Trophoblast cell (in vitro differentiated cells and primary cell): Measurements from ENCODE around the gene CFTR.

Experiments used
- DNase-seq, 2 donors: peaks; one replicate each; pipeline ENCODE4 v3.0.0-alpha.2; 2016
- H2AFZ ChIP-seq: 2 replicates; pipeline ENCODE4 v1.6.1; 2013; ENCODE audit warnings: low read length, moderate library complexity, mild to moderate bottlenecking; ENCODE audit not compliant: insufficient read depth, poor library complexity
- H2AK5ac ChIP-seq: 2 replicates; pipeline ENCODE4 v1.6.1; 2013; ENCODE audit warnings: mild to moderate bottlenecking, low read length
- H2BK120ac ChIP-seq: 2 replicates; pipeline ENCODE4 v1.6.1; 2013; ENCODE audit warnings: low read length, mild to moderate bottlenecking, moderate library complexity; ENCODE audit not compliant: insufficient read depth, poor library complexity
- H2BK12ac ChIP-seq: 2 replicates; pipeline ENCODE4 v1.6.1; 2013; ENCODE audit warnings: mild to moderate bottlenecking, low read length, moderate library complexity
- H2BK5ac ChIP-seq: 2 replicates; pipeline ENCODE4 v1.6.1; 2013; ENCODE audit warnings: low read length, low read depth, moderate library complexity, mild to moderate bottlenecking; ENCODE audit not compliant: poor library complexity
- H3K14ac ChIP-seq: 2 replicates; pipeline ENCODE4 v1.6.1; 2013; ENCODE audit warnings: mild to moderate bottlenecking, low read length
- H3K18ac ChIP-seq: 2 replicates; pipeline ENCODE4 v1.6.1; 2013; ENCODE audit warnings: mild to moderate bottlenecking, low read length
- H3K23ac ChIP-seq: 2 replicates; pipeline ENCODE4 v1.6.1; 2013; ENCODE audit warnings: low read length
- H3K27ac ChIP-seq: 2 replicates; pipeline ENCODE4 v1.5.1; 2013; ENCODE audit warnings: low read depth, mild to moderate bottlenecking, inconsistent platforms, low read length, moderate library complexity
- H3K27me3 ChIP-seq: 2 replicates; pipeline ENCODE4 v1.6.1; 2013; ENCODE audit warnings: inconsistent platforms, mild to moderate bottlenecking, low read length, moderate library complexity; ENCODE audit not compliant: insufficient read depth
- H3K36me3 ChIP-seq, 2 experiments: 1 replicate in 1 of 2; 2 replicates in 1 of 2; pipeline ENCODE4 v1.6.1; 2013; ENCODE audit warnings: low read length in 2 of 2, mild to moderate bottlenecking in 2 of 2, moderate library complexity in 1 of 2; ENCODE audit not compliant: insufficient read depth in 2 of 2, control insufficient read depth in 1 of 2
- H3K4ac ChIP-seq: 2 replicates; pipeline ENCODE4 v1.6.1; 2013; ENCODE audit warnings: low read depth, mild to moderate bottlenecking, low read length, moderate library complexity
- H3K4me1 ChIP-seq, 2 experiments: 1 replicate in 1 of 2; 2 replicates in 1 of 2; pipeline ENCODE4 v1.6.1; 2013; ENCODE audit warnings: low read length in 2 of 2, mild to moderate bottlenecking in 2 of 2, moderate library complexity in 1 of 2; ENCODE audit not compliant: insufficient read depth in 2 of 2, control insufficient read depth in 1 of 2
- H3K4me2 ChIP-seq: 2 replicates; pipeline ENCODE4 v1.6.1; 2013; ENCODE audit warnings: inconsistent platforms, mild to moderate bottlenecking, low read length, moderate library complexity
- H3K4me3 ChIP-seq: 2 replicates; pipeline ENCODE4 v1.5.1; 2013; ENCODE audit warnings: mild to moderate bottlenecking, low read depth, low read length, inconsistent platforms
- H3K79me1 ChIP-seq: one replicate; pipeline ENCODE4 v1.6.1; 2013; ENCODE audit warnings: low read length
- H3K79me2 ChIP-seq: 2 replicates; pipeline ENCODE4 v1.6.1; 2013; ENCODE audit warnings: low read length, mild to moderate bottlenecking; ENCODE audit not compliant: control insufficient read depth, insufficient read depth, poor library complexity
- H3K9ac ChIP-seq: 2 replicates; pipeline ENCODE4 v1.6.1; 2013; ENCODE audit warnings: mild to moderate bottlenecking, low read length
- H3K9me3 ChIP-seq: 2 replicates; pipeline ENCODE4 v1.6.1; 2013; ENCODE audit warnings: low read depth, mild to moderate bottlenecking, control low read depth, inconsistent platforms, low read length; ENCODE audit not compliant: insufficient read depth
- H4K12ac ChIP-seq: 2 replicates; pipeline ENCODE4 v1.6.1; 2013; ENCODE audit warnings: low read depth, mild to moderate bottlenecking, low read length, moderate library complexity
- H4K8ac ChIP-seq: 2 replicates; pipeline ENCODE4 v1.6.1; 2013; ENCODE audit warnings: low read depth, mild to moderate bottlenecking, low read length, moderate library complexity
- H4K91ac ChIP-seq: one replicate; pipeline ENCODE4 v1.6.1; 2013; ENCODE audit warnings: low read depth, mild to moderate bottlenecking, low read length, moderate library complexity
- WGBS: extraction: QIAGEN DNeasy Blood & Tissue Kit; methylation state at CpG from one replicate; pipeline ENCODE4 v1.1.7; 2013; ENCODE audit warnings: missing lambda C conversion rate; ENCODE audit not compliant: insufficient read length, insufficient coverage; ENCODE audit errors: extremely low coverage; 5-methylcytosine and 5-hydroxymethylcytosine counted together

The CFTR gene

DNA sequence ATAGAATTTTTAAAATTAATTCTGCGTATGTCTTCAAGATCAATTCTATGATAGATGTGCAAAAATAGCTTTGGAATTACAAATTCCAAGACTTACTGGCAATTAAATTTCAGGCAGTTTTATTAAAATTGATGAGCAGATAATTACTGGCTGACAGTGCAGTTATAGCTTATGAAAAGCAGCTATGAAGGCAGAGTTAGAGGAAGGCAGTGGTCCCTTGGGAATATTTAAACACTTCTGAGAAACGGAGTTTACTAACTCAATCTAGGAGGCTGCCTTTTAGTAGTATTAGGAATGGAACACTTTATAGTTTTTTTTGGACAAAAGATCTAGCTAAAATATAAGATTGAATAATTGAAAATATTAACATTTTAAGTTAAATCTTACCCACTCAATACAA, 70.8 kb downstream of the CFTR start:
- Histone ChIP-seq H3K79me2 (no peaks in the 10 kb centered on the region), H3K4me3 (no peak overlapping the region), H3K27me3 (no peaks in the 10 kb centered on the region), H2BK12ac (no peak overlapping the region), H3K4me2 (no peak overlapping the region), H2BK5ac (no peak overlapping the region), H2AK5ac (no peak overlapping the region), H4K12ac (no peak overlapping the region), H3K23ac (no peak overlapping the region), H3K9me3 (no peaks in the 10 kb centered on the region), H3K14ac (no peak overlapping the region), H3K4me1 (no peaks in the 10 kb centered on the region), H3K18ac (no peak overlapping the region), H4K91ac (no peak overlapping the region), H3K4ac (no peak overlapping the region), H3K36me3 (no peaks in the 10 kb centered on the region), H2BK120ac (no peak overlapping the region), H3K9ac (no peak overlapping the region), H2AFZ (no peak overlapping the region), H3K27ac (no peak overlapping the region), H4K8ac (no peak overlapping the region), H3K79me1 (no peaks in the 10 kb centered on the region)
- DNase-seq, result no peak
- no CpG with 5 or more reads among the region's 2 CpGs for whole genome bisulfite sequencing

DNA sequence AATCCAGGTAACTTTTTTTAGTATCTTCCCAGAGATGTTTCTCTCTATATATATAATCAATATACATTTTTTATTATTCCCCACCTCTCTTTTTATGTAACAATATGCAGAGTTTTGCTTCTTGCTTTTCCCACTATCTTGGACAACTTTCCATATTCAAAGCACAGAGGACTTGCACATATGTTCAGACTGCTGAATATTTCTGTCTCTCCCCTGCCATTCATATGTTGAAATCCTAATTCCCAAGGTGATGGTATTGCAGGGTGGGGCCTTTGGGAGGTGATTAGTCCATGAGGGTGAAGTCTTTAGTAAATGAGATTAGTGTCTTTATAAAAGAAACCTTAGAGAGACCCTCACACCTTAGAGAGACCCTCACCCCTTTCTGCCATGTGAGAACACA, 72.8 kb downstream of the CFTR start:
- H4K91ac ChIP-seq, result no peak overlapping the region
- H3K36me3 ChIP-seq, result no peaks in the 10 kb centered on the region
- no peaks in the 10 kb centered on the region for H3K79me2 ChIP-seq
- H3K4me3 ChIP-seq, result no peak overlapping the region
- no peak overlapping the region for H4K12ac ChIP-seq
- H3K27ac ChIP-seq, result no peak overlapping the region
- no peak overlapping the region for H3K4me2 ChIP-seq
- H2BK12ac ChIP-seq, result no peak overlapping the region
- H3K18ac ChIP-seq, result no peak overlapping the region
- H2AK5ac ChIP-seq, result no peak overlapping the region
- H4K8ac ChIP-seq, result no peak overlapping the region
- H3K27me3 ChIP-seq, result no peaks in the 10 kb centered on the region
- no peak overlapping the region for H3K23ac ChIP-seq
- H2BK120ac ChIP-seq, result no peak overlapping the region
- H3K4me1 ChIP-seq, result no peaks in the 10 kb centered on the region
- no peak overlapping the region for H3K4ac ChIP-seq
- no peaks in the 10 kb centered on the region for H3K9me3 ChIP-seq
- no peaks in the 10 kb centered on the region for H3K79me1 ChIP-seq
- H2AFZ ChIP-seq, result no peak overlapping the region
- H2BK5ac ChIP-seq, result no peak overlapping the region
- DNase-seq, result no peak
- no peak overlapping the region for H3K9ac ChIP-seq
- H3K14ac ChIP-seq, result no peak overlapping the region

DNA sequence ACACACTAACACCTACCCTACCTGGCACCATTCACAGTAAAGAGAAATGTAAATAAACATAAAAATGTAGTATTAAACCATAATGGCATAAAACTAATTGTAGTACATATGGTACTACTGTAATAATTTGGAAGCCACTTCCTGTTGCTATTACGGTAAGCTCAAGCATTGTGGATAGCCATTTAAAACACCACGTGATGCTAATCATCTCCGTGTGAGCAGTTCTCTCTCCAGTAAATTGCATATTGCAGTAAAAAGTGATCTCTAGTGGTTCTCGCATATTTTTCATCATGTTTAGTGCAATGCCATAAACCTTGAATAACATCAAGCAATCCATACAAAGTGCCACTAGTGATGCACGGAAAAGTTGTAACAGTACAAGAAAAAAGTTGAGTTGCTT, 75.4 kb downstream of the CFTR start:
- no peak for DNase-seq
- H3K4me2 ChIP-seq, result no peak overlapping the region
- no peaks in the 10 kb centered on the region for H3K79me1 ChIP-seq
- H3K18ac ChIP-seq, result no peak overlapping the region
- WGBS, result no CpG with 5 or more reads among the region's 5 CpGs
- H2AFZ ChIP-seq, result no peak overlapping the region
- no peaks in the 10 kb centered on the region for H3K4me1 ChIP-seq
- no peak overlapping the region for H3K9ac ChIP-seq
- no peak overlapping the region for H2AK5ac ChIP-seq
- no peak overlapping the region for H4K91ac ChIP-seq
- H3K79me2 ChIP-seq, result no peaks in the 10 kb centered on the region
- H3K9me3 ChIP-seq, result no peaks in the 10 kb centered on the region
- H2BK120ac ChIP-seq, result no peak overlapping the region
- no peak overlapping the region for H3K4me3 ChIP-seq
- no peak overlapping the region for H3K23ac ChIP-seq
- H4K8ac ChIP-seq, result no peak overlapping the region
- H3K14ac ChIP-seq, result no peak overlapping the region
- H3K27ac ChIP-seq, result no peak overlapping the region
- no peaks in the 10 kb centered on the region for H3K27me3 ChIP-seq
- H3K36me3 ChIP-seq, result no peaks in the 10 kb centered on the region
- no peak overlapping the region for H2BK5ac ChIP-seq
- no peak overlapping the region for H3K4ac ChIP-seq
- no peak overlapping the region for H2BK12ac ChIP-seq
- no peak overlapping the region for H4K12ac ChIP-seq

DNA sequence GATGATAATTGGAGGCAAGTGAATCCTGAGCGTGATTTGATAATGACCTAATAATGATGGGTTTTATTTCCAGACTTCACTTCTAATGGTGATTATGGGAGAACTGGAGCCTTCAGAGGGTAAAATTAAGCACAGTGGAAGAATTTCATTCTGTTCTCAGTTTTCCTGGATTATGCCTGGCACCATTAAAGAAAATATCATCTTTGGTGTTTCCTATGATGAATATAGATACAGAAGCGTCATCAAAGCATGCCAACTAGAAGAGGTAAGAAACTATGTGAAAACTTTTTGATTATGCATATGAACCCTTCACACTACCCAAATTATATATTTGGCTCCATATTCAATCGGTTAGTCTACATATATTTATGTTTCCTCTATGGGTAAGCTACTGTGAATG, 79.6 kb downstream of the CFTR start:
- no peak for DNase-seq
- no peak overlapping the region for H4K8ac ChIP-seq
- no peak overlapping the region for H2AK5ac ChIP-seq
- no peaks in the 10 kb centered on the region for H3K79me2 ChIP-seq
- no peaks in the 10 kb centered on the region for H3K36me3 ChIP-seq
- H3K4me1 ChIP-seq, result no peaks in the 10 kb centered on the region
- no peak overlapping the region for H2AFZ ChIP-seq
- H2BK12ac ChIP-seq, result no peak overlapping the region
- no peak overlapping the region for H3K4me3 ChIP-seq
- H3K18ac ChIP-seq, result no peak overlapping the region
- no peak overlapping the region for H3K4ac ChIP-seq
- WGBS, result no CpG with 5 or more reads among the region's 3 CpGs
- H3K27ac ChIP-seq, result no peak overlapping the region
- H3K79me1 ChIP-seq, result no peaks in the 10 kb centered on the region
- H3K23ac ChIP-seq, result no peak overlapping the region
- no peaks in the 10 kb centered on the region for H3K27me3 ChIP-seq
- H3K9me3 ChIP-seq, result no peaks in the 10 kb centered on the region
- H2BK120ac ChIP-seq, result no peak overlapping the region
- no peak overlapping the region for H3K9ac ChIP-seq
- H3K14ac ChIP-seq, result no peak overlapping the region
- no peak overlapping the region for H4K91ac ChIP-seq
- no peak overlapping the region for H2BK5ac ChIP-seq
- no peak overlapping the region for H4K12ac ChIP-seq
- H3K4me2 ChIP-seq, result no peak overlapping the region

DNA sequence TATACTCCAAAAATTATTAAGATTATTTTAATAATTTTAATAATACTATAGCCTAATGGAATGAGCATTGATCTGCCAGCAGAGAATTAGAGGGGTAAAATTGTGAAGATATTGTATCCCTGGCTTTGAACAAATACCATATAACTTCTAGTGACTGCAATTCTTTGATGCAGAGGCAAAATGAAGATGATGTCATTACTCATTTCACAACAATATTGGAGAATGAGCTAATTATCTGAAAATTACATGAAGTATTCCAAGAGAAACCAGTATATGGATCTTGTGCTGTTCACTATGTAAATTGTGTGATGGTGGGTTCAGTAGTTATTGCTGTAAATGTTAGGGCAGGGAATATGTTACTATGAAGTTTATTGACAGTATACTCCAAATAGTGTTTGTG, 80.2 kb downstream of the CFTR start:
- Histone ChIP-seq H2BK5ac (no peak overlapping the region), H2AFZ (no peak overlapping the region), H3K79me2 (no peaks in the 10 kb centered on the region), H3K4me3 (no peak overlapping the region), H2AK5ac (no peak overlapping the region), H3K4ac (no peak overlapping the region), H4K91ac (no peak overlapping the region), H3K79me1 (no peaks in the 10 kb centered on the region), H4K12ac (no peak overlapping the region), H3K23ac (no peak overlapping the region), H3K9ac (no peak overlapping the region), H3K36me3 (no peaks in the 10 kb centered on the region), H3K14ac (no peak overlapping the region), H3K27ac (no peak overlapping the region), H4K8ac (no peak overlapping the region), H3K4me1 (no peaks in the 10 kb centered on the region), H3K18ac (no peak overlapping the region), H3K27me3 (no peaks in the 10 kb centered on the region), H2BK12ac (no peak overlapping the region), H2BK120ac (no peak overlapping the region), H3K4me2 (no peak overlapping the region), H3K9me3 (no peaks in the 10 kb centered on the region)
- no peak for DNase-seq
